Neural progenitor cell (in vitro differentiated cells): ENCODE measurements around the gene CDH2. TPM values are rescaled to one million over a fixed set of nuclear protein-coding genes. Genes with fewer than 3 reads are reported as not detected.
A peak's percentile ranks its signal among the peaks of the same experiment; 100 is the strongest.

Experiments used
- DNase-seq: peaks from one replicate; pipeline ENCODE4 v3.0.0-alpha.2; 2016; ENCODE audit warnings: low spot score
- H2AFZ ChIP-seq: fragments of 200-600 bp; sonication (generic); replicated peaks from 2 replicates; pipeline ENCODE4 v1.6.1; 2016; ENCODE audit warnings: antibody characterized with exemption
- H3F3A ChIP-seq: fragments of 200-600 bp; sonication (generic); 2 replicates; pipeline ENCODE4 v1.6.1; 2016; ENCODE audit warnings: antibody characterized with exemption, low read depth
- H3K27ac ChIP-seq: fragments of 200-600 bp; sonication (generic); 2 replicates; pipeline ENCODE4 v1.5.1; 2016; ENCODE audit warnings: mild to moderate bottlenecking
- H3K27me3 ChIP-seq: fragments of 200-600 bp; sonication (generic); 2 replicates; pipeline ENCODE4 v1.6.1; 2016; ENCODE audit warnings: mild to moderate bottlenecking, moderate library complexity
- H3K36me3 ChIP-seq: fragments of 200-600 bp; sonication (generic); 2 replicates; pipeline ENCODE4 v1.5.1; 2016
- H3K4me1 ChIP-seq: fragments of 200-600 bp; sonication (generic); 2 replicates; pipeline ENCODE4 v1.6.1; 2016; ENCODE audit warnings: mixed run types
- H3K4me2 ChIP-seq: fragments of 200-600 bp; sonication (generic); 2 replicates; pipeline ENCODE4 v1.6.1; 2016
- H3K4me3 ChIP-seq: fragments of 200-600 bp; sonication (generic); 2 replicates; pipeline ENCODE4 v1.5.1; 2016
- H3K79me2 ChIP-seq: fragments of 200-600 bp; sonication (generic); 2 replicates; pipeline ENCODE4 v1.6.1; 2016; ENCODE audit warnings: low read depth
- H3K9ac ChIP-seq: fragments of 200-600 bp; sonication (generic); 2 replicates; pipeline ENCODE4 v1.6.1; 2016
- H3K9me3 ChIP-seq: fragments of 200-600 bp; sonication (generic); 2 replicates; pipeline ENCODE4 v1.5.1; 2016; ENCODE audit warnings: low read depth
- H4K20me1 ChIP-seq: fragments of 200-600 bp; sonication (generic); 2 replicates; pipeline ENCODE4 v1.6.1; 2016; ENCODE audit warnings: low read depth
- H3K27ac Mint-ChIP-seq: 3 replicates; pipeline ENCODE4 v1.8.0; 2021; ENCODE audit warnings: mixed read lengths
- H3K27me3 Mint-ChIP-seq: 2 replicates; pipeline ENCODE4 v1.8.0; 2022; ENCODE audit warnings: low read depth, mild to moderate bottlenecking, inconsistent platforms, moderate library complexity, mixed read lengths; ENCODE audit not compliant: insufficient read depth
- H3K36me3 Mint-ChIP-seq: 3 replicates; pipeline ENCODE4 v1.8.0; 2021; ENCODE audit warnings: mixed read lengths
- H3K4me1 Mint-ChIP-seq: 3 replicates; pipeline ENCODE4 v1.8.0; 2021; ENCODE audit warnings: mixed read lengths
- H3K4me3 Mint-ChIP-seq: 3 replicates; pipeline ENCODE4 v1.8.0; 2021; ENCODE audit warnings: mild to moderate bottlenecking, moderate library complexity, mixed read lengths
- H3K9me3 Mint-ChIP-seq: 3 replicates; pipeline ENCODE4 v1.8.0; 2020; ENCODE audit warnings: mixed read lengths
- EZH2 ChIP-seq: fragments of 200-600 bp; sonication (generic); IDR thresholded peaks from 2 replicates; pipeline ENCODE4 v1.6.1; 2017; ENCODE audit warnings: antibody characterized with exemption, mild to moderate bottlenecking, moderate library complexity
- EZH2phosphoT487 ChIP-seq: fragments of 200-600 bp; sonication (generic); IDR thresholded peaks from 2 replicates; pipeline ENCODE4 v1.6.1; 2017; ENCODE audit warnings: antibody characterized with exemption
- total RNA-seq: library from RNA; depleted of rRNA; stranded (reverse); fragments of >200 nt; gene quantifications from 2 replicates; pipeline ENCODE4 v1.2.3, GENCODE V29; 2015; ENCODE audit warnings: low replicate concordance
- TF ChIP-seq, protein P1 (sequence below): fragments of 200-600 bp; sonication (generic); IDR thresholded peaks from 2 replicates; pipeline ENCODE4 v1.5.1; 2017; ENCODE audit warnings: antibody characterized with exemption, mild to moderate bottlenecking

CDH2 gene
- total RNA-seq, 1 donor from 2014 or later, result 459 TPM

GRCh38 chr18:28065793-28066186 lies 111.1 kb downstream of the CDH2 start:
- Histone ChIP-seq H3K79me2 (peaks cover 100% of the 10 kb centered on the region), H3K27me3 (no peaks in the 10 kb centered on the region), H3K36me3 (peaks cover 5% of the 10 kb centered on the region), H3K9ac (no peak overlapping the region), H3K4me2 (peak overlapping the region; percentile 5), H2AFZ (no peak overlapping the region), H3K9me3 (no peaks in the 10 kb centered on the region), H3K4me3 (no peak overlapping the region), H3K4me1 (peaks cover 39% of the 10 kb centered on the region), H3F3A (peaks cover 25% of the 10 kb centered on the region), H3K27ac (peak overlapping the region; percentile 4), H4K20me1 (peaks cover 95% of the 10 kb centered on the region)
- Mint-ChIP-seq H3K36me3 (peaks cover 57% of the 10 kb centered on the region), H3K27me3 (peaks cover 8% of the 10 kb centered on the region), H3K9me3 (peaks cover 22% of the 10 kb centered on the region), H3K27ac (peak overlapping the region; percentile 95), H3K4me3 (no peak overlapping the region), H3K4me1 (peaks cover 39% of the 10 kb centered on the region)
- no peak for DNase-seq
- TF ChIP-seq EZH2phosphoT487 (no peak), EZH2 (no peak)
- TF ChIP-seq, protein P1, sequence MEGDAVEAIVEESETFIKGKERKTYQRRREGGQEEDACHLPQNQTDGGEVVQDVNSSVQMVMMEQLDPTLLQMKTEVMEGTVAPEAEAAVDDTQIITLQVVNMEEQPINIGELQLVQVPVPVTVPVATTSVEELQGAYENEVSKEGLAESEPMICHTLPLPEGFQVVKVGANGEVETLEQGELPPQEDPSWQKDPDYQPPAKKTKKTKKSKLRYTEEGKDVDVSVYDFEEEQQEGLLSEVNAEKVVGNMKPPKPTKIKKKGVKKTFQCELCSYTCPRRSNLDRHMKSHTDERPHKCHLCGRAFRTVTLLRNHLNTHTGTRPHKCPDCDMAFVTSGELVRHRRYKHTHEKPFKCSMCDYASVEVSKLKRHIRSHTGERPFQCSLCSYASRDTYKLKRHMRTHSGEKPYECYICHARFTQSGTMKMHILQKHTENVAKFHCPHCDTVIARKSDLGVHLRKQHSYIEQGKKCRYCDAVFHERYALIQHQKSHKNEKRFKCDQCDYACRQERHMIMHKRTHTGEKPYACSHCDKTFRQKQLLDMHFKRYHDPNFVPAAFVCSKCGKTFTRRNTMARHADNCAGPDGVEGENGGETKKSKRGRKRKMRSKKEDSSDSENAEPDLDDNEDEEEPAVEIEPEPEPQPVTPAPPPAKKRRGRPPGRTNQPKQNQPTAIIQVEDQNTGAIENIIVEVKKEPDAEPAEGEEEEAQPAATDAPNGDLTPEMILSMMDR, result no peak

GRCh38 chr18:28065031-28065792 lies 111.7 kb downstream of the CDH2 start:
- Mint-ChIP-seq H3K9me3 (peaks cover 28% of the 10 kb centered on the region), H3K27me3 (peaks cover 8% of the 10 kb centered on the region), H3K4me1 (peaks cover 35% of the 10 kb centered on the region), H3K4me3 (no peak overlapping the region), H3K36me3 (peaks cover 57% of the 10 kb centered on the region), H3K27ac (peak overlapping the region; percentile 95)
- H3K27ac ChIP-seq, result no peak overlapping the region
- peaks cover 95% of the 10 kb centered on the region for H4K20me1 ChIP-seq
- no peak overlapping the region for H3K9ac ChIP-seq
- H3K4me3 ChIP-seq, result no peak overlapping the region
- no peak for TF ChIP-seq EZH2phosphoT487
- TF ChIP-seq EZH2, result no peak
- TF ChIP-seq, protein P1, result no peak
- no peak overlapping the region for H2AFZ ChIP-seq
- peaks cover 25% of the 10 kb centered on the region for H3F3A ChIP-seq
- H3K4me2 ChIP-seq, result no peak overlapping the region
- peaks cover 39% of the 10 kb centered on the region for H3K4me1 ChIP-seq
- peak; percentile 25 for DNase-seq
- peaks cover 5% of the 10 kb centered on the region for H3K36me3 ChIP-seq
- no peaks in the 10 kb centered on the region for H3K9me3 ChIP-seq
- no peaks in the 10 kb centered on the region for H3K27me3 ChIP-seq
- H3K79me2 ChIP-seq, result peaks cover 100% of the 10 kb centered on the region

- H3K9me3 Mint-ChIP-seq, result peaks cover 39% of the 10 kb centered on the region
- DNase-seq, result no peak
- TF ChIP-seq, protein P1, result no peak
- no peak for TF ChIP-seq EZH2phosphoT487
- TF ChIP-seq EZH2, result no peak
- no peak overlapping the region for H3K9ac ChIP-seq
- H2AFZ ChIP-seq, result no peak overlapping the region
- H3K9me3 ChIP-seq, result no peaks in the 10 kb centered on the region
- peaks cover 87% of the 10 kb centered on the region for H4K20me1 ChIP-seq
- H3K4me3 Mint-ChIP-seq, result no peak overlapping the region
- peaks cover 35% of the 10 kb centered on the region for H3K4me1 Mint-ChIP-seq
- H3K36me3 Mint-ChIP-seq, result peaks cover 59% of the 10 kb centered on the region
- H3K4me1 ChIP-seq, result peaks cover 39% of the 10 kb centered on the region
- no peak overlapping the region for H3K27ac ChIP-seq
- peaks cover 8% of the 10 kb centered on the region for H3K27me3 Mint-ChIP-seq
- peaks cover 25% of the 10 kb centered on the region for H3F3A ChIP-seq
- peaks cover 100% of the 10 kb centered on the region for H3K79me2 ChIP-seq
- H3K36me3 ChIP-seq, result peaks cover 5% of the 10 kb centered on the region
- no peak overlapping the region for H3K4me3 ChIP-seq
- no peak overlapping the region for H3K27ac Mint-ChIP-seq
- peak overlapping the region; percentile 57 for H3K4me2 ChIP-seq
- H3K27me3 ChIP-seq, result no peaks in the 10 kb centered on the region
These were observed 113.0 kb downstream of the CDH2 start for GRCh38 chr18:28063926-28064325.
